Mesenteric fat pad (tissue), 1 donor: ENCODE results near the gene FAM89B. TPM values are rescaled to one million over a fixed set of nuclear protein-coding genes. Genes with fewer than 3 reads are reported as not detected.
A peak's percentile ranks its signal among the peaks of the same experiment; 100 is the strongest.

Experiments used
- DNase-seq: peaks from one replicate; pipeline ENCODE4 v3.0.0-alpha.2; 2020; ENCODE audit warnings: low spot score
- total RNA-seq: library from RNA; stranded (reverse); fragmentation: NEBNext Ultra II Directional; extraction: Animal tissue kit (Norgen Biotek cat#: 25700); gene quantifications from one replicate; pipeline ENCODE4 v1.2.1, GENCODE V29; 2021
- donor health status: DM: yes; HTN: yes; CAD: no.

Gene FAM89B
- total RNA-seq, 1 donor from 2014 or later, result 37.4 TPM

- no peak for DNase-seq
Observed at GRCh38 chr11:65610404-65610803, 38.1 kb downstream of the FAM89B start.

- DNase-seq, result no peak
Observed at GRCh38 chr11:65611028-65611757, 38.9 kb downstream of the FAM89B start.

- DNase-seq, result no peak
Observed at GRCh38 chr11:65611758-65612603, 39.6 kb downstream of the FAM89B start.

- DNase-seq, result no peak
Observed at GRCh38 chr11:65612691-65613090, 40.4 kb downstream of the FAM89B start.

- no peak for DNase-seq
Observed at GRCh38 chr11:65613091-65613928, 41.0 kb downstream of the FAM89B start.

- DNase-seq, result peak; percentile 100
Observed at GRCh38 chr11:65615229-65615949, 43.1 kb downstream of the FAM89B start, which contains the start of gene PCNX3. Gene PCNX3, plus strand, starts transcription at chr11:65615776. Its CDS starts 536 bp downstream, at chr11:65616312.

GRCh38 chr11:65615950-65616574 lies 43.7 kb downstream of the FAM89B start:
- DNase-seq, result no peak

GRCh38 chr11:65616575-65617001 lies 44.2 kb downstream of the FAM89B start:
- DNase-seq, result no peak

- no peak for DNase-seq
Observed at GRCh38 chr11:65617136-65617850, 45.0 kb downstream of the FAM89B start.

- no peak for DNase-seq
Observed at GRCh38 chr11:65617990-65618751, 45.8 kb downstream of the FAM89B start.

GRCh38 chr11:65618763-65619162 lies 46.4 kb downstream of the FAM89B start:
- no peak for DNase-seq

GRCh38 chr11:65619281-65619928 lies 47.1 kb downstream of the FAM89B start:
- no peak for DNase-seq

GRCh38 chr11:65620666-65621065 lies 48.3 kb downstream of the FAM89B start:
- DNase-seq, result no peak

- DNase-seq, result no peak
Observed at GRCh38 chr11:65621460-65621859, 49.1 kb downstream of the FAM89B start.

- DNase-seq, result no peak
Observed at GRCh38 chr11:65622011-65622410, 49.7 kb downstream of the FAM89B start.

- no peak for DNase-seq
Observed at GRCh38 chr11:65623177-65623576, 50.8 kb downstream of the FAM89B start.
